DMS153 treated with DMSO at 0.1 percent for 48 hours (cell line): Measurements from ENCODE around the gene DCC.

Experiments used
- DNase-seq: peaks from one replicate; lab custom pipeline; 2025; ENCODE audit not compliant: unreplicated experiment; lab: John Stamatoyannopoulos, UW

DCC gene

GRCh38 chr18:53152476-53152875 lies 812.5 kb downstream of the DCC start:
- DNase-seq: no peak

GRCh38 chr18:53153281-53153680 lies 813.3 kb downstream of the DCC start:
- no peak for DNase-seq

GRCh38 chr18:53153800-53154199 lies 813.8 kb downstream of the DCC start:
- no peak for DNase-seq

- DNase-seq: no peak
Observed at GRCh38 chr18:53165770-53166169, 825.8 kb downstream of the DCC start.

- DNase-seq: no peak
Observed at GRCh38 chr18:53169346-53169745, 829.3 kb downstream of the DCC start.

GRCh38 chr18:53191634-53192033 lies 851.6 kb downstream of the DCC start:
- DNase-seq: no peak

GRCh38 chr18:53193870-53194269 lies 853.9 kb downstream of the DCC start:
- no peak for DNase-seq

- no peak for DNase-seq
Observed at GRCh38 chr18:53219853-53220252, 879.9 kb downstream of the DCC start.

- no peak for DNase-seq
Observed at GRCh38 chr18:53224128-53224778, 884.3 kb downstream of the DCC start.

GRCh38 chr18:53225567-53226325 lies 885.7 kb downstream of the DCC start:
- no peak for DNase-seq

- DNase-seq: no peak
Observed at GRCh38 chr18:53234610-53235009, 894.6 kb downstream of the DCC start.

- no peak for DNase-seq
Observed at GRCh38 chr18:53241161-53241560, 901.2 kb downstream of the DCC start.

- DNase-seq: no peak
Observed at GRCh38 chr18:53253789-53254188, 913.8 kb downstream of the DCC start.

- DNase-seq: no peak
Observed at GRCh38 chr18:53254265-53254664, 914.3 kb downstream of the DCC start.

- no peak for DNase-seq
Observed at GRCh38 chr18:53261241-53261640, 921.2 kb downstream of the DCC start.

GRCh38 chr18:53266850-53267249 lies 926.9 kb downstream of the DCC start:
- no peak for DNase-seq

- no peak for DNase-seq
Observed at GRCh38 chr18:53268455-53268854, 928.5 kb downstream of the DCC start.

- no peak for DNase-seq
Observed at GRCh38 chr18:53281406-53281805, 941.4 kb downstream of the DCC start.

GRCh38 chr18:53283708-53284107 lies 943.7 kb downstream of the DCC start:
- DNase-seq: no peak

GRCh38 chr18:53305461-53305860 lies 965.5 kb downstream of the DCC start:
- no peak for DNase-seq

GRCh38 chr18:53319628-53320027 lies 979.6 kb downstream of the DCC start:
- DNase-seq: no peak

- no peak for DNase-seq
Observed at GRCh38 chr18:53322163-53322562, 982.2 kb downstream of the DCC start.

GRCh38 chr18:53324353-53324752 lies 984.4 kb downstream of the DCC start:
- DNase-seq: no peak
